Measurements from ENCODE around the gene HSD17B8. TPM values are rescaled to one million over a fixed set of nuclear protein-coding genes. Genes with fewer than 3 reads are reported as not detected.

Gene HSD17B8
- polyA plus RNA-seq, 1 of the 3 experiments (the other 2 are of a cell fraction) = 37.5 TPM

- no peak for TF ChIP-seq NRF1 (IDR thresholded peaks at IDR 0.05; ENCODE audit: low read depth, low read length)
Observed at GRCh38 chr6:33164176-33164575, 40.3 kb upstream of the HSD17B8 start (continued).

- Histone ChIP-seq H3K9me3 (no peaks in the 10 kb centered on the region), H3F3A (replicated peaks; ENCODE audit: insufficient read depth) (no peaks in the 10 kb centered on the region), H4K20me1 (ENCODE audit: insufficient read depth) (no peaks in the 10 kb centered on the region), H3K9me2 (no peaks in the 10 kb centered on the region), H3K4me2 (no peak overlapping the region), H3K27me3 (ENCODE audit: insufficient read depth) (no peaks in the 10 kb centered on the region), H3K79me2 (ENCODE audit: insufficient read depth) (no peaks in the 10 kb centered on the region), H3K4me3 (ENCODE audit: low read depth in 2 of 2, low read length in 1 of 2) (no peak overlapping the region), H3K27ac (ENCODE audit: low read depth in 2 of 2, low read length in 1 of 2) (no peak overlapping the region), H3K9ac (no peak overlapping the region), H3K4me1 (ENCODE audit: control insufficient read depth in 1 of 2, insufficient read depth in 2 of 2, low read depth in 1 of 2, low read length in 1 of 2) (peaks cover 0 to 7% of the 10 kb centered on the region in 2 experiments; a peak in 1 of 4 replicates), H3K36me3 (replicated peaks in 1 of 2; ENCODE audit: control insufficient read depth in 1 of 2, insufficient read depth in 2 of 2, low read length in 1 of 2) (no peaks in the 10 kb centered on the region), H2AFZ (ENCODE audit: low read depth) (no peak overlapping the region)
- ChIA-PET POLR2A (no interaction called here), CTCF (interaction anchor here (1.1 to 4.1 kb wide), 4 partner anchors 9 to 84 kb away, joined by 3 to 34 read pairs (median 6); no protein-coding TSS in a partner anchor)
- 44% methylated on average over 9 of the region's 14 CpGs for WGBS (ENCODE audit: low lambda C conversion rate)
- TF ChIP-seq FOXM1 (IDR thresholded peaks at IDR 0.05; ENCODE audit: low read depth) (no peak), CHD2 (IDR thresholded peaks at IDR 0.05; ENCODE audit: low read length, partially characterized antibody) (no peak), RCOR1 (IDR thresholded peaks at IDR 0.05; ENCODE audit: low read length) (no peak), POLR2AphosphoS5 (IDR thresholded peaks at IDR 0.05; ENCODE audit: low read depth, low read length) (no peak), MAX (IDR thresholded peaks at IDR 0.05; ENCODE audit: low read depth) (no peak), YY1 (IDR thresholded peaks at IDR 0.05; ENCODE audit: low read depth) (no peak), IRF3 (IDR thresholded peaks at IDR 0.05; ENCODE audit: low read depth, low read length) (no peak), USF2 (IDR thresholded peaks at IDR 0.05; ENCODE audit: borderline replicate concordance, low read depth, low read length) (no peak), EP300 (IDR thresholded peaks at IDR 0.05; ENCODE audit: borderline replicate concordance in 1 of 2, low read depth in 1 of 2, low read length in 1 of 2) (no peak), TCF12 (IDR thresholded peaks at IDR 0.05) (no peak)
- no peak for DNase-seq
Observed at GRCh38 chr6:33164665-33165373, 39.6 kb upstream of the HSD17B8 start.

GRCh38 chr6:33165581-33166258 lies 38.7 kb upstream of the HSD17B8 start:
- H3K9me3 ChIP-seq = no peaks in the 10 kb centered on the region
- POLR2A ChIA-PET = no interaction called here
- H3K9ac ChIP-seq = no peak overlapping the region
- H3K27ac ChIP-seq (ENCODE audit: low read depth in 2 of 2, low read length in 1 of 2) = no peak overlapping the region
- WGBS (ENCODE audit: low lambda C conversion rate) = 70% methylated on average over 7 of the region's 17 CpGs
- H4K20me1 ChIP-seq (ENCODE audit: insufficient read depth) = no peaks in the 10 kb centered on the region
- no peaks in the 10 kb centered on the region for H3K27me3 ChIP-seq (ENCODE audit: insufficient read depth)
- peaks cover 0 to 7% of the 10 kb centered on the region in 2 experiments; a peak in 1 of 4 replicates for H3K4me1 ChIP-seq (ENCODE audit: control insufficient read depth in 1 of 2, insufficient read depth in 2 of 2, low read depth in 1 of 2, low read length in 1 of 2)
- DNase-seq = no peak
- CTCF ChIA-PET = interaction anchor here (0.6 to 1.8 kb wide), 2 partner anchors 83 to 1807 kb away, joined by 3 to 10 read pairs; no protein-coding TSS in a partner anchor
- H3K9me2 ChIP-seq = no peaks in the 10 kb centered on the region
- no peaks in the 10 kb centered on the region for H3K36me3 ChIP-seq (replicated peaks in 1 of 2; ENCODE audit: control insufficient read depth in 1 of 2, insufficient read depth in 2 of 2, low read length in 1 of 2)
- no peaks in the 10 kb centered on the region for H3F3A ChIP-seq (replicated peaks; ENCODE audit: insufficient read depth)
- no peak overlapping the region for H3K4me3 ChIP-seq (ENCODE audit: low read depth in 2 of 2, low read length in 1 of 2)
- H3K4me2 ChIP-seq = no peak overlapping the region
- no peaks in the 10 kb centered on the region for H3K79me2 ChIP-seq (ENCODE audit: insufficient read depth)
- H2AFZ ChIP-seq (ENCODE audit: low read depth) = no peak overlapping the region
- no peak for TF ChIP-seq TAF1 (IDR thresholded peaks at IDR 0.05; ENCODE audit: borderline replicate concordance, low read depth, low read length)
- TF ChIP-seq POLR2AphosphoS5 (IDR thresholded peaks at IDR 0.05; ENCODE audit: low read depth, low read length) = no peak
- no peak for TF ChIP-seq FOXJ3 (CRISPR knock-in tag; IDR thresholded peaks at IDR 0.05)
- TF ChIP-seq SIN3A (IDR thresholded peaks at IDR 0.05; ENCODE audit: borderline replicate concordance, low read depth, low read length) = no peak
- TF ChIP-seq NFIC (IDR thresholded peaks at IDR 0.05; ENCODE audit: borderline replicate concordance) = no peak
- TF ChIP-seq MXI1 (IDR thresholded peaks at IDR 0.05; ENCODE audit: low read depth, low read length) = no peak
- TF ChIP-seq NRF1 (IDR thresholded peaks at IDR 0.05; ENCODE audit: low read depth, low read length) = no peak
- no peak for TF ChIP-seq RCOR1 (IDR thresholded peaks at IDR 0.05; ENCODE audit: low read length)
- TF ChIP-seq CTCF (IDR thresholded peaks at IDR 0.05) = no peak
- TF ChIP-seq JUND (IDR thresholded peaks at IDR 0.05) = no peak
- TF ChIP-seq FOXM1 (IDR thresholded peaks at IDR 0.05; ENCODE audit: low read depth) = no peak
- no peak for TF ChIP-seq USF2 (IDR thresholded peaks at IDR 0.05; ENCODE audit: borderline replicate concordance, low read depth, low read length)
- TF ChIP-seq RFX5 (IDR thresholded peaks at IDR 0.05; ENCODE audit: low read length) = no peak

All from SK-N-SH (cell line).